H1 (cell line): ENCODE results near the gene MAK.

Source experiments
- CEBPB ChIP-seq: IDR thresholded peaks from 2 replicates; pipeline ENCODE4 v1.6.1; 2012; ENCODE audit warnings: low read depth, low read length
- EGR1 ChIP-seq: IDR thresholded peaks from 2 replicates; pipeline ENCODE4 v1.6.1; 2011; ENCODE audit warnings: low read depth, low read length, borderline replicate concordance
- EZH2 ChIP-seq: fragments of 200-600 bp; sonication (generic); IDR thresholded peaks from 2 replicates; pipeline ENCODE4 v1.7.1; 2012; ENCODE audit warnings: low read depth, mild to moderate bottlenecking, moderate library complexity, low read length, inconsistent platforms; ENCODE audit not compliant: severe bottlenecking
- GABPA ChIP-seq: IDR thresholded peaks from 2 replicates; pipeline ENCODE4 v1.6.1; 2011; ENCODE audit warnings: mild to moderate bottlenecking, low read length, moderate library complexity, borderline replicate concordance; ENCODE audit not compliant: insufficient read depth
- JUND ChIP-seq: IDR thresholded peaks from 2 replicates; pipeline ENCODE4 v1.6.1; 2011; ENCODE audit warnings: mild to moderate bottlenecking, improper control_type of control experiment, low read length
- POLR2A ChIP-seq, 2 experiments: IDR thresholded peaks; 1 replicate in 1 of 2; 2 replicates in 1 of 2; pipeline ENCODE4 v1.6.1; 2011; ENCODE audit warnings: low read depth in 2 of 2, low read length in 2 of 2, mild to moderate bottlenecking in 2 of 2; ENCODE audit errors: control extremely low read depth in 1 of 2
- ZNF274 ChIP-seq: IDR thresholded peaks from 2 replicates; pipeline ENCODE4 v1.7.0; 2012; ENCODE audit warnings: low read length, borderline replicate concordance; ENCODE audit errors: extremely low read depth
- TF ChIP-seq, protein P1 (sequence below), 3 experiments: IDR thresholded peaks; 1 replicate in 2 of 3; 2 replicates in 1 of 3; pipeline versions ENCODE4 v1.5.1 to v1.6.1; 2011; ENCODE audit warnings: low read length in 3 of 3, mild to moderate bottlenecking in 3 of 3, inconsistent platforms in 2 of 3, low read depth in 1 of 3, moderate library complexity in 1 of 3; ENCODE audit not compliant: insufficient read depth in 1 of 3; ENCODE audit errors: control extremely low read depth in 1 of 3

- TF ChIP-seq ZNF274 (no peak), EZH2 (no peak), GABPA (no peak), POLR2A (IDR thresholded peaks at IDR 0.05; ENCODE audit: control extremely low read depth in 1 of 2, low read depth in 2 of 2, low read length in 2 of 2) (no peak), CEBPB (no peak), JUND (no peak), EGR1 (no peak)
- TF ChIP-seq, protein P1, sequence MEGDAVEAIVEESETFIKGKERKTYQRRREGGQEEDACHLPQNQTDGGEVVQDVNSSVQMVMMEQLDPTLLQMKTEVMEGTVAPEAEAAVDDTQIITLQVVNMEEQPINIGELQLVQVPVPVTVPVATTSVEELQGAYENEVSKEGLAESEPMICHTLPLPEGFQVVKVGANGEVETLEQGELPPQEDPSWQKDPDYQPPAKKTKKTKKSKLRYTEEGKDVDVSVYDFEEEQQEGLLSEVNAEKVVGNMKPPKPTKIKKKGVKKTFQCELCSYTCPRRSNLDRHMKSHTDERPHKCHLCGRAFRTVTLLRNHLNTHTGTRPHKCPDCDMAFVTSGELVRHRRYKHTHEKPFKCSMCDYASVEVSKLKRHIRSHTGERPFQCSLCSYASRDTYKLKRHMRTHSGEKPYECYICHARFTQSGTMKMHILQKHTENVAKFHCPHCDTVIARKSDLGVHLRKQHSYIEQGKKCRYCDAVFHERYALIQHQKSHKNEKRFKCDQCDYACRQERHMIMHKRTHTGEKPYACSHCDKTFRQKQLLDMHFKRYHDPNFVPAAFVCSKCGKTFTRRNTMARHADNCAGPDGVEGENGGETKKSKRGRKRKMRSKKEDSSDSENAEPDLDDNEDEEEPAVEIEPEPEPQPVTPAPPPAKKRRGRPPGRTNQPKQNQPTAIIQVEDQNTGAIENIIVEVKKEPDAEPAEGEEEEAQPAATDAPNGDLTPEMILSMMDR (IDR thresholded peaks at IDR 0.05; ENCODE audit: control extremely low read depth in 1 of 3, insufficient read depth in 1 of 3, low read depth in 1 of 3, low read length in 3 of 3): no peak
These were observed 46.7 kb downstream of the MAK start for GRCh38 chr6:10791673-10792072.
